SK-N-SH treated with all-trans-retinoic acid at 6 μM for 48 hours (cell line): ENCODE data around the gene FLT4.

Source experiments
- ARNTL ChIP-seq: fragments of 450-650 bp; formaldehyde crosslinking; IDR thresholded peaks from 2 replicates; pipeline ENCODE4 v1.5.0; 2020; ENCODE audit warnings: low read depth, mild to moderate bottlenecking, moderate library complexity, borderline replicate concordance
- CSDC2 ChIP-seq: fragments of 250-450 bp; sonication (Bioruptor Pico); IDR thresholded peaks from 2 replicates; pipeline ENCODE4 v1.5.0; 2020; ENCODE audit warnings: mild to moderate bottlenecking, moderate library complexity
- ESRRG ChIP-seq: fragments of 250-450 bp; sonication (Bioruptor Pico); IDR thresholded peaks from 2 replicates; pipeline ENCODE4 v1.6.1; 2021; ENCODE audit warnings: mild to moderate bottlenecking
- OSR1 ChIP-seq: fragments of 250-450 bp; sonication (Bioruptor Pico); IDR thresholded peaks from 2 replicates; pipeline ENCODE4 v1.8.0; 2022; ENCODE audit warnings: moderate library complexity, mild to moderate bottlenecking, inconsistent platforms
- POU6F1 ChIP-seq: fragments of 250-450 bp; sonication (Bioruptor Pico); IDR thresholded peaks from 2 replicates; pipeline ENCODE4 v1.8.0; 2021; ENCODE audit warnings: low read depth, mild to moderate bottlenecking, moderate library complexity, borderline replicate concordance
- RARB ChIP-seq: fragments of 250-450 bp; sonication (Bioruptor Pico); IDR thresholded peaks from 2 replicates; pipeline ENCODE4 v1.8.0; 2021; ENCODE audit warnings: mild to moderate bottlenecking, moderate library complexity
- SNAI2 ChIP-seq: fragments of 250-450 bp; sonication (Bioruptor Pico); IDR thresholded peaks from 2 replicates; pipeline ENCODE4 v1.5.0; 2020; ENCODE audit warnings: mild to moderate bottlenecking, moderate library complexity
- TOX ChIP-seq: fragments of 250-450 bp; sonication (Bioruptor Pico); IDR thresholded peaks from 2 replicates; pipeline ENCODE4 v1.8.0; 2021; ENCODE audit warnings: mild to moderate bottlenecking, moderate library complexity, borderline replicate concordance
- TSHZ2 ChIP-seq: fragments of 250-450 bp; sonication (Bioruptor Pico); IDR thresholded peaks from 2 replicates; pipeline ENCODE4 v1.5.0; 2020; ENCODE audit warnings: mild to moderate bottlenecking, moderate library complexity
- ZFP3 ChIP-seq: fragments of 250-450 bp; sonication (Bioruptor Pico); IDR thresholded peaks from 2 replicates; pipeline ENCODE4 v1.5.0; 2020; ENCODE audit warnings: mild to moderate bottlenecking, moderate library complexity
- ZFP30 ChIP-seq: fragments of 450-650 bp; formaldehyde crosslinking; IDR thresholded peaks from 2 replicates; pipeline ENCODE4 v1.5.0; 2022; ENCODE audit warnings: mild to moderate bottlenecking, moderate library complexity
- ZNF565 ChIP-seq: fragments of 450-650 bp; formaldehyde crosslinking; conservative IDR thresholded peaks from 2 replicates; pipeline ENCODE4 v1.5.0; 2020; ENCODE audit warnings: low read depth, mild to moderate bottlenecking, moderate library complexity
- TF ChIP-seq, protein P1 (sequence below): fragments of 250-450 bp; sonication (Bioruptor Pico); IDR thresholded peaks from 2 replicates; pipeline ENCODE4 v1.8.0; 2020; ENCODE audit warnings: mild to moderate bottlenecking, moderate library complexity, borderline replicate concordance
- TF ChIP-seq, protein P2 (sequence below): fragments of 250-450 bp; sonication (Bioruptor Pico); IDR thresholded peaks from 2 replicates; pipeline ENCODE4 v1.5.1; 2020; ENCODE audit warnings: low read depth, mild to moderate bottlenecking, moderate library complexity

DNA sequence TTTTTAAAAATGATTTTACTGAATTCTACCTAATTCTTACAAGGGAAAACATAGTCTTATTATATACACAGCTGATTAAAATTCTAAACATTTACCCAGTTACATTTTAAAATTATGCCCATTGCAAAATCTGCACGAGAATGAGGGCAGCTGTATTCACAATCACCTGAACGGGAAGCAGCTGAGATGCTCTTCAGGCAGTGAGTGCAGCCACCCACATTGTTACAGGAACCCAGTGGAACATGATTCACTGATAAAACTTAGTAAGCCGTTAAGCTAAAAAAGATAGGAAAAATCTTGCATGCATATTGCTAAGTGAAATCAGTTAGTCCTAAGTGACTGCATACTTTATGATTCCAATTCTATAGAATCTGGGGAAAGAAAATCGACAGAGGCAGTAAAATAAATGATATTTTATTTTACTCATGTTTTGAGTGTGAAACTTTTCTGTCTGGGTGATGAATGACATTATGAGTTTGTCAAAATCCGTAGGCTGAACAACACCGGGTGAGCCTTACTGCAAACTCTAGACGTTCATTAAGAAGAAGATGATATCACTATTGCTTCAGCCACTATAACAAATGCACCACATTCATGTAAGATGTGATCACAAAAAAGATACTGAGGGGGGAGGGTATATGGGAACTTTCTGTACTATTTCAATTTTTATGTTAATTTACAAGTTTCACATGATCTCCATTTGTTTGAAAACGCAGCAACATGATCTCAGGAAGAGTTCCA lies 39.1 kb upstream of the FLT4 start:
- TF ChIP-seq, protein P1, sequence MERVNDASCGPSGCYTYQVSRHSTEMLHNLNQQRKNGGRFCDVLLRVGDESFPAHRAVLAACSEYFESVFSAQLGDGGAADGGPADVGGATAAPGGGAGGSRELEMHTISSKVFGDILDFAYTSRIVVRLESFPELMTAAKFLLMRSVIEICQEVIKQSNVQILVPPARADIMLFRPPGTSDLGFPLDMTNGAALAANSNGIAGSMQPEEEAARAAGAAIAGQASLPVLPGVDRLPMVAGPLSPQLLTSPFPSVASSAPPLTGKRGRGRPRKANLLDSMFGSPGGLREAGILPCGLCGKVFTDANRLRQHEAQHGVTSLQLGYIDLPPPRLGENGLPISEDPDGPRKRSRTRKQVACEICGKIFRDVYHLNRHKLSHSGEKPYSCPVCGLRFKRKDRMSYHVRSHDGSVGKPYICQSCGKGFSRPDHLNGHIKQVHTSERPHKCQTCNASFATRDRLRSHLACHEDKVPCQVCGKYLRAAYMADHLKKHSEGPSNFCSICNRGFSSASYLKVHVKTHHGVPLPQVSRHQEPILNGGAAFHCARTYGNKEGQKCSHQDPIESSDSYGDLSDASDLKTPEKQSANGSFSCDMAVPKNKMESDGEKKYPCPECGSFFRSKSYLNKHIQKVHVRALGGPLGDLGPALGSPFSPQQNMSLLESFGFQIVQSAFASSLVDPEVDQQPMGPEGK: no peak
- no peak for TF ChIP-seq ARNTL (CRISPR knock-in tag)
- no peak for TF ChIP-seq ZNF565 (CRISPR knock-in tag)
- no peak for TF ChIP-seq ZFP3 (CRISPR knock-in tag)
- TF ChIP-seq TSHZ2 (CRISPR knock-in tag): no peak
- no peak for TF ChIP-seq POU6F1
- TF ChIP-seq, protein P2, sequence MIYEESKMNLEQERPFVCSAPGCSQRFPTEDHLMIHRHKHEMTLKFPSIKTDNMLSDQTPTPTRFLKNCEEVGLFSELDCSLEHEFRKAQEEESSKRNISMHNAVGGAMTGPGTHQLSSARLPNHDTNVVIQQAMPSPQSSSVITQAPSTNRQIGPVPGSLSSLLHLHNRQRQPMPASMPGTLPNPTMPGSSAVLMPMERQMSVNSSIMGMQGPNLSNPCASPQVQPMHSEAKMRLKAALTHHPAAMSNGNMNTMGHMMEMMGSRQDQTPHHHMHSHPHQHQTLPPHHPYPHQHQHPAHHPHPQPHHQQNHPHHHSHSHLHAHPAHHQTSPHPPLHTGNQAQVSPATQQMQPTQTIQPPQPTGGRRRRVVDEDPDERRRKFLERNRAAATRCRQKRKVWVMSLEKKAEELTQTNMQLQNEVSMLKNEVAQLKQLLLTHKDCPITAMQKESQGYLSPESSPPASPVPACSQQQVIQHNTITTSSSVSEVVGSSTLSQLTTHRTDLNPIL (CRISPR knock-in tag): no peak
- TF ChIP-seq CSDC2 (CRISPR knock-in tag): no peak
- no peak for TF ChIP-seq RARB (CRISPR knock-in tag)
- no peak for TF ChIP-seq ZFP30
- TF ChIP-seq OSR1 (CRISPR knock-in tag): no peak
- no peak for TF ChIP-seq SNAI2 (CRISPR knock-in tag)
- no peak for TF ChIP-seq TOX
- no peak for TF ChIP-seq ESRRG (CRISPR knock-in tag)
